Stimulated activated CD4-positive, alpha-beta T cell treated with anti-CD3 and anti-CD28 coated beads, Interleukin-1b, Interleukin-23, amount 100 ng/mL, for 1 hour (primary cell): ENCODE results near the gene QPRT.
"Not testable (repeated sequence)": the region's sequence is repeated elsewhere in the genome, so short reads cannot be mapped to it uniquely, and the experiment has no call there.

Experiments used
- DNase-seq, 2 donors: peaks; one replicate each; pipeline ENCODE4 v3.0.0-alpha.2; 2020; ENCODE audit warnings: low read depth in 2 of 2

The QPRT gene

DNA sequence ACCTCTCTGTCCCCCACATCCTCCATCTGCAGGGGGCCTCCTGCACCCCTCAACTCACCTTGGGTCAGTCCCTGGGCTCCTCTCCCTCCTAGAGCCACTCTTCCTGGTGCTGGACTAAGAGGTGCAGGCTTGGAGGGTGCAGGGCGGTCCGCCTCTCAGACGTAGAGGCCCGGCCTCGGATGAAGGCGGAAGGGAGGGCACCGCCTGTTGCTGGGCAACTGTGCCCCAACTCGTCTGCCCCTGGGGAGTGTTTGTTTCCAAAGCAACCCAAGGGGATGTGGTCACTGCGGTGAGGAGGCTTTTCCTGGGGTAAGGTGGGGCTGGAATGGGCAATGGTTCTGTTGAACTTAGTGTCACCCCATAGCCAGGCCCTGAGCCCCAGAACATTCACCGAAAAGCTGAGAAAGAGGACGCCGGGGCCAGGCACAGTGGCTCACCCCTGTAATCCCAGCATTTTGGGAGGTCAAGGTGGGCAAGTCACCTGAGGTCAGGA is 66.9 kb downstream of the QPRT start, which contains the start of gene C16orf54:
TSS of gene C16orf54 (minus strand) at position 138 of the 493 bp plus-strand sequence. CDS start 1,039 bp downstream, outside the sequence.
- peak in 1 of 2 donors; percentile 82 for DNase-seq

GRCh38 chr16:29746518-29746917 is 67.5 kb downstream of the QPRT start:
- DNase-seq = not testable (repeated sequence)
